Epithelial cell of esophagus (primary cell): ENCODE results near the gene SSTR4.
A peak's percentile ranks its signal among the peaks of the same experiment; 100 is the strongest.

Experiments used
- DNase-seq: peaks from one replicate; pipeline ENCODE4 v3.0.0; 2010; ENCODE audit warnings: low read depth
- H3K4me3 ChIP-seq: 2 replicates; pipeline ENCODE4 v1.5.1; 2011; ENCODE audit warnings: mild to moderate bottlenecking, low read length, control low read depth
- TF ChIP-seq, protein P1 (sequence below): IDR thresholded peaks from 2 replicates; pipeline ENCODE4 v1.5.1; 2011; ENCODE audit warnings: low read depth, mild to moderate bottlenecking, low read length, control low read depth, inconsistent platforms; ENCODE audit not compliant: insufficient read depth; ENCODE audit errors: missing control alignments

The SSTR4 gene

DNA sequence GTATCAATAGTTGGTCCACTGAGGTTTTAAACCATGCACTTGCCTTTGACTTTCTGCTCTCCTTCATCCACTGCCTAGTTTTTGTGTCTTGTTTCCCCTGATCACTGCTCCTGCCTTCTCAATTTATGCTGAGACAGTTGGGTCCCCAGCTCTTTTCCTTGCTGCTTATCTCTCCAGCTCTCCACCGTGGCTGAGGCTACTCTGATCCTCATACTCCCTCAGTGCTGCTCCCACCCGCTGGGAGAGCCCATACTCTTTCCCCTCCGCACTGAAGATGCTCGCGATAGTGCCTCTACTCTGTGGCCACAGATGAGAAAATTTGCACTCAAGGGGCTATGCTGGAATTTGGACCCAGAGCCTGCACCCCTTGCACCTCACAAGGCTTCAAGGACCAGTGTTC lies 17.8 kb downstream of the SSTR4 start:
- DNase-seq = no peak
- H3K4me3 ChIP-seq = no peak overlapping the region
- TF ChIP-seq, protein P1, sequence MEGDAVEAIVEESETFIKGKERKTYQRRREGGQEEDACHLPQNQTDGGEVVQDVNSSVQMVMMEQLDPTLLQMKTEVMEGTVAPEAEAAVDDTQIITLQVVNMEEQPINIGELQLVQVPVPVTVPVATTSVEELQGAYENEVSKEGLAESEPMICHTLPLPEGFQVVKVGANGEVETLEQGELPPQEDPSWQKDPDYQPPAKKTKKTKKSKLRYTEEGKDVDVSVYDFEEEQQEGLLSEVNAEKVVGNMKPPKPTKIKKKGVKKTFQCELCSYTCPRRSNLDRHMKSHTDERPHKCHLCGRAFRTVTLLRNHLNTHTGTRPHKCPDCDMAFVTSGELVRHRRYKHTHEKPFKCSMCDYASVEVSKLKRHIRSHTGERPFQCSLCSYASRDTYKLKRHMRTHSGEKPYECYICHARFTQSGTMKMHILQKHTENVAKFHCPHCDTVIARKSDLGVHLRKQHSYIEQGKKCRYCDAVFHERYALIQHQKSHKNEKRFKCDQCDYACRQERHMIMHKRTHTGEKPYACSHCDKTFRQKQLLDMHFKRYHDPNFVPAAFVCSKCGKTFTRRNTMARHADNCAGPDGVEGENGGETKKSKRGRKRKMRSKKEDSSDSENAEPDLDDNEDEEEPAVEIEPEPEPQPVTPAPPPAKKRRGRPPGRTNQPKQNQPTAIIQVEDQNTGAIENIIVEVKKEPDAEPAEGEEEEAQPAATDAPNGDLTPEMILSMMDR = no peak

DNA sequence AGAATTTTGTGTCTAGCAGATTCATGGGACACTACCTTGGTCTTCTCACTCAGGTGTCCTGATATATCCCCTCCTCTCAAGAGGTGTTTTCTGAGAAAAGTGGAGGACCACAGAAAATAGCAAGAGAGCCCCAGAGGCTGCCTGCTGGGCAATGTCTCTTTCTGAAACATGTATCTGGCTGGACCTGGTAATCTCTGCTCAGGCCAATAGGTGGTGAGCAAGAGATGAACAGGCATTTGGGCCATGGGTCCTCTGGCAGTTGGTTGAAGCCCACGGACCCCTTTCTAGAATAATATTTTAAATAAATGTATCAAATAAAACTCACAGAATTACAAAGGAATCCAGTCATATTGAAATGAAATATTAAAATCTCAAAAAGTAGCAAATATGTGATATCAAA lies 23.1 kb downstream of the SSTR4 start:
- TF ChIP-seq, protein P1 = no peak

DNA sequence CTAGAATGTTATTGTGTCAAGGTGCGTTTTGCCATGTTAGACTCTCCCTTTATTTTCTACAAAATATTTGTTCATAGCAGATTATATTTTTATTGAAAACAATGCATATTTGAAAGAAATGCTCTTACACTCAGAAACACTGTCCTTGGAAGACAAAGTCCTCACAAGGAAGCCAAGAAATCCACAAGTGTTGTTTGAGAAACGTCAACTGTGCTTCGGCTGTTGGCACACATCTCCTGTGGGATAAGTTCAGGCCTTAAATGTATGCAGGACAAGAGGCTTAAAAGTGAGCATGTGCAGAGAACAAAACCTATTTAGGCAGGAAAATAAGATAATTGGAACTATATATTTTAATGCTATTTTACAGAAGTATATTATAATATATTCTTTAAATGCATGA lies 23.9 kb downstream of the SSTR4 start:
- no peak for DNase-seq
- H3K4me3 ChIP-seq = no peak overlapping the region
- TF ChIP-seq, protein P1 = no peak

More for the DNA sequence above, 23.1 kb downstream of the SSTR4 start:
- no peak overlapping the region for H3K4me3 ChIP-seq
- no peak for DNase-seq

DNA sequence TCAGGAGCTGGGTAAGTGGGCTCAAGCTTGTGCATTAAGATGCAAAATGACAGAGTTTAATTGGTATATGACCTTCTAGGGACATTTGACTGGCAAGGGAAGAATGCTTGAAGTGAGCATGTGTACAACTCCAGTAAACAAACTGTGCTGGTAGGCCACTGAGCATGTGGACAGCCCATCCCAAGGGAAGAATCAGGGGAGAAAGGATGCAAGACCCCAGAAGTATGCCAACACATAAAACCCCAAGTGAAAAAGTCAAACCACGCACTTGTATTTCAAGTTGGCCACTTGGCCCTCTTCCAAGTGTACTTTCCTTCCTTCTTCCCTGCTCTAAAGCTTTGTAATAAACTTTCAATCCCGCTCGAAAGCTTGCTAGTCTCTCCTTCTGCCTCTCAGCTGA lies 24.7 kb downstream of the SSTR4 start:
- TF ChIP-seq, protein P1 = no peak
- H3K4me3 ChIP-seq = no peak overlapping the region
- no peak for DNase-seq

DNA sequence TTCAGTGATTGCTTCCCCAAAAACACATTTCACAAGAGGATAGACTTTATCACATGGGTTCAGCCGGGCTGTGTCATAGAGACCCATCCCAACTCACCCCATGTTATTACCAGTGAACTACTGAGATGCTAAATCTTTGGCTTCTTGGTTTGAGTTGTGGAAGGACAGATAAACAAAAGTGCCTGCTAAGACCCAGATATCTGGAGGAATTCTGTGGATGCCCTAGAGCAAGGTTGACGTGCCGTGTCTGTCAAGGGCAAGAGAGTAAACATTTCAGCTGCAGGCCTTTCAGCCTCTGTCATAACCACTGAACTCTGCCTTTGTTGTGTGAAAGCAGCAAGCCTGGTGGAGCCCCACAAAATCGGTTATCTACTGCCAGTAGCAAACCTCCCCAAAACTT lies 25.5 kb downstream of the SSTR4 start:
- no peak for DNase-seq
- TF ChIP-seq, protein P1 = no peak
- H3K4me3 ChIP-seq = no peak overlapping the region

DNA sequence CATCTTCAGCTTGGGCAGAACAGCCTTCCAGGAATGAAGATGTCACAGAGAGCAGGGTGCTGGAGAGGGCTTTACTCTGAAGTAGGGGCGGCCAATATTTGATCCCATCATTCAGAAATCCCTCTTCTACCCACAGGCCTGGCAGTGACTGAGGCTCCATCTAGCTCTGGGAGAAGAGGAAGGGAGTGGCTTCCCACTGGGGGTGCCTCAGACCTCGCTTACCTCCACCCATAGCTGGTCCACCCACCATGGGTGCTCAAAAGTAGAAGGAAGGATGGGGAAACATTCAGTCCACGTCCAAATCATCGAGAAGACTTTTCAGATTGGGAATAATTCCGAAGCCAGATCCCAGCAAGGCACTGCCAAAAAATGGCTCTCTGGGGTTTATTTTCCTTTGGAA lies 26.1 kb downstream of the SSTR4 start:
- TF ChIP-seq, protein P1 = no peak
- DNase-seq = no peak
- H3K4me3 ChIP-seq = no peak overlapping the region

DNA sequence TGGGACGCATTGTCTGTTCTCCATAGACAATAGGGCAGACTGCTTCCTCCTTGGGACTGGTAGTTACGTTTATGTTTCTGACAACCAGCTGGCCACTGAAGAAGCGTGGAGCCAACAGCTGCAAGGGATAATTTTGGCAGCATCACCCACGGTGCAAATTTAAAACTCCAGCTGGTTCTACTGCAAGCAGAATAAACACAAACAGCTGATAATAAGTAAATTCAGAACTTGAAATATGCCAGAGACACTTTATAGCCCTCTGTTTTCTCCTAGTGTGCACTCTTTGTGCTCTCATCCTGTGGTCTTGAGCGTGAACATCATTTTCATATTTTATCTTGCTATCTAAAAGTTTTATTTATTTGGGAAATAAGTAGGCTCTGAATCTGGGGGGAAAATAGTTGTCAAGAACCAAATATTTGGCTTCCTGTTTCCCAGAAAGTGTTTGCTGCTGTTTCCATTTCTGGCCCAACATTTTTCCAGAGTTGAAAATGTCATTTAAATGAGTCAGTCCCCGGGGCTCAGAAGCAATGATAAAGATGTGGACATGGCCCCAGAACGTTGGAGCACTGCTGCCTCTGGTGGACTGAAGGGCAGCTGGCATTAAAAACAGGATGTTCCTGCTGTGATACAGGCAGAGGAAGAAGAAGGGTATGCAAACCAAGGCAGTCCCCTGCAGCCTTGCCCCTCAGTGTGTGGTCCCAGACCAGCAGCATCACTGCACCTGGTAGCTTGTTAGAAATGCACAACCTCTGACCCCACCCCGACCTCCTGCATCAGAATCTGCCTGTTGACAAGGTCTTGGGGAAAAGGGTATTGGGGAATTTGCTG lies 26.8 kb downstream of the SSTR4 start:
- TF ChIP-seq, protein P1 = peak; percentile 23
- DNase-seq = peak; percentile 53
- H3K4me3 ChIP-seq = no peak overlapping the region
